AG10803 (cell line): ENCODE results near the gene ONECUT1.

Source experiments
- DNase-seq: peaks from one replicate; pipeline ENCODE4 v3.0.0; 2010; ENCODE audit warnings: low read depth
- H3K4me3 ChIP-seq: 2 replicates; pipeline ENCODE4 v1.5.1; 2011; ENCODE audit warnings: mild to moderate bottlenecking, low read length, control low read depth
- TF ChIP-seq, protein P1 (sequence below): conservative IDR thresholded peaks from 2 replicates; pipeline ENCODE4 v1.5.1; 2011; ENCODE audit warnings: mild to moderate bottlenecking, low read length, control low read depth, inconsistent platforms

Gene ONECUT1

DNA sequence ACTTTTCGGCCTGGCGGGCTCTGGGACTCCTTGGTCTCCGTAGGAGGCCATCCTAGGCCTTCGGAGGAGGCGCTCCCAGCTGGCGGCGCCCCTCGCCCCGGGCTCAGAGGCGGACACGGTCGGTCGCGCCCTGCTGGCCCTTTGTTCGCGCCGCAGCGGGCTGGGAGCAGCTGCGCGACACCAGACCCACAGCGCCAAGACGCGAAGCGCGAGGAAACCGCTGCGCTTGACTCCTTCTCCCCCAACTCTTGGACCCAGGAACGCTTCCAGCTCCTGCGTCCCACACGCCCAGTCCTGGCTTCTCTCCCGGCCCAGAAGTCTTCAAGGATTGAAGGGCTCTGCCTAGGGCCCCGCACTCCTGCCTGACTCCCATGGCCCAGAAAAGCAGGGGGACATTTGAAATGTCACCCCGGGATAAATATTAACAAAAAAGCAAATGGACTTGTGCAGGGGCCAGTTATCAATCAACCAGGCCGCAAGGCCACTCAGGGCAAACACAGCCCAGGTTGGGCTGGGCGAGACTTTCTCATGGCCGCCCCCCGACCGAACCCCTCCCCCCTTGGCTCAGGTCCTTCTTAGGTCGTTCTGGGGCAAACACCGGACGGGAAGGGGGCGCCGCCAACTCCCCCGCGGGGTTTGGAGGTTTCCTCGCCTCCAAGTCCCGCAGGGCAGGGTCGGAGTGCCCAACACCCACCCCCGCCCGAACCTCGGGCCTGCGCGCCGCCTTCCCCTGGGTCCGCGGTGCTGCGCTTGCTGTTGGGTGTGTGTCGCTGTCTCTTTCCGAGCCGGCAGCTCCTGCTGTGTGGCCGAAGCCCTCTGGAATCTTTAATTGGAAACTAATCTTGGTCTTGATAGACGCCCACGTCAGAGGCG, 5.1 kb downstream of the ONECUT1 start:
- no peak for DNase-seq
- TF ChIP-seq, protein P1, sequence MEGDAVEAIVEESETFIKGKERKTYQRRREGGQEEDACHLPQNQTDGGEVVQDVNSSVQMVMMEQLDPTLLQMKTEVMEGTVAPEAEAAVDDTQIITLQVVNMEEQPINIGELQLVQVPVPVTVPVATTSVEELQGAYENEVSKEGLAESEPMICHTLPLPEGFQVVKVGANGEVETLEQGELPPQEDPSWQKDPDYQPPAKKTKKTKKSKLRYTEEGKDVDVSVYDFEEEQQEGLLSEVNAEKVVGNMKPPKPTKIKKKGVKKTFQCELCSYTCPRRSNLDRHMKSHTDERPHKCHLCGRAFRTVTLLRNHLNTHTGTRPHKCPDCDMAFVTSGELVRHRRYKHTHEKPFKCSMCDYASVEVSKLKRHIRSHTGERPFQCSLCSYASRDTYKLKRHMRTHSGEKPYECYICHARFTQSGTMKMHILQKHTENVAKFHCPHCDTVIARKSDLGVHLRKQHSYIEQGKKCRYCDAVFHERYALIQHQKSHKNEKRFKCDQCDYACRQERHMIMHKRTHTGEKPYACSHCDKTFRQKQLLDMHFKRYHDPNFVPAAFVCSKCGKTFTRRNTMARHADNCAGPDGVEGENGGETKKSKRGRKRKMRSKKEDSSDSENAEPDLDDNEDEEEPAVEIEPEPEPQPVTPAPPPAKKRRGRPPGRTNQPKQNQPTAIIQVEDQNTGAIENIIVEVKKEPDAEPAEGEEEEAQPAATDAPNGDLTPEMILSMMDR, result no peak
- no peak overlapping the region for H3K4me3 ChIP-seq

DNA sequence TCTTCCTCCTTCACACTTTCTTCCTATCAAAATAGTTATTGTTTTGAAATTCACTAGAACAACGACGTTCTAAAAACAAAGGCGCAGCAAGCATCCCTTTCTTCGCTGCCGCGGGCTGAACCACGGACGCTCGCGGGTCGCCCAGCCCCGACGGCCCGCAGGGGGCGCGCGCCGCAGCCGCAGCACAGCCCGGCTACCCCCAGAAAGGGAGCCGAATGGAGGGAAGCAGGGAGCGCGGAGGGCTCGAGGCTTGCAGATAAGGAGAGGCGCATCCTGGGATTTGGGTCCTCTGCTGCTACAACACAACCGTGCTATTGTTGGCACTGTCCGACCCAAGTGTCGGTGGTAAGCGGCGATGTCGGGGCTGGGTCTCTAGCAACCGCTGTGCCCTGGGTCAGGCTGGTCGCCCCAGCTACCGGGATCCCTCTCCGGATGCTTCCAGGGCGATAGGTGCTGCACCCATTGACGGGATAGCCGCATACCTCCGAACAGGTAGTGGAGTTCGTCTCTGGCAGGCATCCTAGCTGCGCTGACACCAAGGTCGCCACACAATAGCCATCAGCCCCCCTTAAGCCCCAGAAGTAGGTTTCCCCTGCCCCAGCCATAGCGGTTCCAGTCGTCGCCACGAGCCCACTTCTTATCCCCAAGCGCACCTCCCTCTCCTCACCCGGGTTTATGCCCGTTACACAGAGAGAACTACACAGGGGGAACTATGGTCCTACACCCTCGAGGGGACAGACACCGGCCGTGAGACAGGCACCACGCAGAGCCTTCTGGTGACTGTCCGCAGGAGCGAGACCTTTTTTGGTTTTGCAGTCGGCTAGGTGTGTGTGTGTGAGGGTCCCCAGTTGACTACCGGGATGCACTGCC, 6.0 kb downstream of the ONECUT1 start:
- H3K4me3 ChIP-seq, result no peak overlapping the region
- TF ChIP-seq, protein P1, result no peak; the same call in 1 of the 2 replicates
- DNase-seq, result no peak

DNA sequence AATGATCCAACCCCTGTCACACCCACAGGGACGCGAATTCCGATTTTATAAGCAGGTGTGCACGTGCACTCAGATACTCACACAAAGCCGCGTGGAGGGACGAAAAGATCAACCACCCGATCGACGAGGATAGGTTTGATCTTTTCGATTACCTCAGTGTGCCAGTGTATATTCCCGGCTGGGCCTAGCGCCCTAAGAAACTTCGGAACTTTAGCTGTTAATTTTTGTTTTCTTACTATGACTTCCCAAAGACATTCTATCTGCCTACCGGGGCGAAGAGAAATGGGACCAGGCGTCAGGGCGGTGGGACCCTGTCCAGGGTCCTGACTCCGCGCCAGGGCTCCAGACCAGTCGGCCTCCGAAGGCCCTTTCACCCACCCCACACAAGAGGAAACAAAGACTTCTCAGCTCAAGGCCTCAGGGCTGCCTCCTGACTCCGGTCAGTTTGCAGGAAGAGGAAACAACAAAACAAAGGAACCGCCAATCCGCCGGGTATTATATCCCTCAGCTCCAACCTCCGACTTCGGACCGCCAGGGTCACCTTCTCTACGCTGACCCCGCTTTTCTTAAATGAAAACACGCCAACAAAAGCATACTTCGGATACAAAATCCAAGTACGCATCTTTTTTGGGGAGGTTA, 6.8 kb downstream of the ONECUT1 start:
- no peak for DNase-seq
- no peak overlapping the region for H3K4me3 ChIP-seq
- TF ChIP-seq, protein P1, result no peak

DNA sequence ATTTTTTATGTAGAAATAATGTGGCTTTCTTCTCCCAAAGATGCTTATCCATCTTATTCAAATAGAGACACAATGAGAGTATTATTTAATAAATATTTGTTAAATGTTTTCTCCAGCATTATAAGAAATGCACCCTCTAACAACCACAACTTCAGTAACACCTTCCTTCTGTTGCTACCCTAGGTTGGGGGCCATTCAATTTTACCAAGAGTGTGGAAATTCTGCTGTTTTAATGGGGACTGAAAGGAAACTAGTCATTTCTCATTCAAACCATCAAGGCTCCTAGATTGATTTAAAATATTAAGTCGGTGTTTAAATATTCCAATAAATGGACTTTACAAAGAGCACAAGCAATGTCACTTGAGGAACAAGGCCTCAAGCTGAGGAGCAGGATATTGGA, 7.6 kb downstream of the ONECUT1 start:
- DNase-seq, result no peak
- H3K4me3 ChIP-seq, result no peak overlapping the region
- TF ChIP-seq, protein P1, result no peak

DNA sequence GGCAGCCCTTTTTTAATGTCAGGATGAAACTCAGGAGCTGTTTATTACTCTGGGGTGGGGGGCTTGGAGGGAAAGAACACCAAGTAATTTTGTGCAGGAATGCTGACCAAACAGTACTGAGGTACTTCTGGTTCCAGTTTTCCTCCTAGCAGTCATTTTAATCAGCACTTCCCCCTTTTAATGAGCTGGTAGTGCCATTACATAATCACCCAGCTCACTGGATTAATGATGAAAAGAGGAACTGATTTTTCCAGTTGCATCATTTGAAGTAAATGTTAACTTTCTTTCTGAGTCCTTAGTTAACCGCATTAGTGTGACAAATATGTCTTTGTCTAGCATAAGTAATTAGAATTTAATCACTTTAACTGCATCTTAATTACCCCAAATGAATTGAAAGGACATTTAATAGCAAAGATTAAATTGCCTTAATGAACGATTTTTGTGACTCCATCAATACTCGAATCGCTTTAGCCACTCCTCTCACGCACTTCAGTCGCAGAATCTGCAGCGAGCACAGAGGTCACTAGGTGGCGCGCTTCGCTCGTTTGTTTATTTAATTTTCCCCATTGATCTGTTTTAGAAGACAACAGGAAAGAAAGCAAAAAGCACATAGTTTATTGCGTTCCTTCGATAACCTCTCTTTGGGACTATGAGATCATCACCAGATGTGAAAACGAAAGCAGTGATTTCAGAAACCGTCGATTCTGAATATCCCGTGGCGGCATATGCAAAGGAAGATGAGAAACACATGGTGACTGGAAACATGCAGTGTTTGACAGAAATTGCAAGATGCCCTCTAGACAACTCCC, 9.8 kb downstream of the ONECUT1 start:
- DNase-seq, result peak; percentile 40
- peak overlapping the region; percentile 45 for H3K4me3 ChIP-seq
- TF ChIP-seq, protein P1, result peak; percentile 90

DNA sequence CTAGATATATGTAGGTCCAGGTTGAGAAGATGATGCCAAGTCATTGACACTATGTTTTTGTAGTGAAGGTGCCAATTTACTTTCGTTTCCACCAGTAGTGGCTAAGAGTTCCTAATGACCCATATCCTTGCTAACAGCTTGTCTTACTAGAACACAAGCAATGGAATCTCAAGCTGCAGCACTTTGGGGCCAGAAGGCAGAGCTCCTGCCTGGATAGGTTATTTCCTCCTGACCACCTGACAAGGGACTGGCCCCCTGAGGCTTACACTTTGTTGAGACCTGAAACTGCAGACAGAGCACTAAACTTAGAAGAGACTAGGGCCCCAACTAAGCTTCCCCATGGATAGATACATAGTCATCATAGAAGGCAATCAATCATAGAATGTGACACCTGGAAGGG, 11.7 kb downstream of the ONECUT1 start:
- TF ChIP-seq, protein P1, result no peak
- no peak for DNase-seq

More for the DNA sequence above, 11.7 kb downstream of the ONECUT1 start:
- H3K4me3 ChIP-seq, result no peak overlapping the region
